ENCODE measurements around the gene MPP4.

Gene MPP4

DNA sequence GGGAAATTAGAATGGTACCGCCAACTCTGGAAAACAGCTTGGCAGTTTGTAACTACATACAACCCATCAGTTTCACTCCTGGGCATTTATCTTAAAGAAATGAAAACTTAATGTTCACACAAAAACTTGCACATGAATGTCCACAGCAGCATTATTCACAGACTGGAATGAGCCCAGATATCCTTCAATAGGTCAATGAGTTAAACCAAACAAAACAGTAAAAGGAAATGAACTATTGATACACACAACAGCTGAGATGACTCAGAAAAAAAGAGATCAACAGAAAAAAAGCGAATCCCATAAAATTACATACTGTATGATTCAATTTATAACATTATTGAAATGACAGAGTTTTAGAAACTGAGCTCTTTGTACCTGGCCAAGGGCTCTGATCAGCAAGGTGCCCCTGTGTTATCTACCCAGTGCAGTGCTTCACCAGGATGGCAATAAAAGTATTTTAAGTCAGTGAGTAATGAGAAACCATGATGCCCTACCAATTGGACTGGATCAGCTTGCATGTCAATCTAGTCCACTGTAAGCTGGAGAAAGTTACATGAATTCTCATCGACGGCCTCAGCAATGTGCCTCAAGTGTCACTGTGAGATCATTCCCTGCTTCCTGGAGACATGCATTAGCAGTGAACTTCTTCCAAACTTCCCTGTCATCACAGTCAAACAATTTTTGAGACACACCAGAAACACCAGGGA, 77.0 kb downstream of the MPP4 start:
- DNase-seq = no peak

DNA sequence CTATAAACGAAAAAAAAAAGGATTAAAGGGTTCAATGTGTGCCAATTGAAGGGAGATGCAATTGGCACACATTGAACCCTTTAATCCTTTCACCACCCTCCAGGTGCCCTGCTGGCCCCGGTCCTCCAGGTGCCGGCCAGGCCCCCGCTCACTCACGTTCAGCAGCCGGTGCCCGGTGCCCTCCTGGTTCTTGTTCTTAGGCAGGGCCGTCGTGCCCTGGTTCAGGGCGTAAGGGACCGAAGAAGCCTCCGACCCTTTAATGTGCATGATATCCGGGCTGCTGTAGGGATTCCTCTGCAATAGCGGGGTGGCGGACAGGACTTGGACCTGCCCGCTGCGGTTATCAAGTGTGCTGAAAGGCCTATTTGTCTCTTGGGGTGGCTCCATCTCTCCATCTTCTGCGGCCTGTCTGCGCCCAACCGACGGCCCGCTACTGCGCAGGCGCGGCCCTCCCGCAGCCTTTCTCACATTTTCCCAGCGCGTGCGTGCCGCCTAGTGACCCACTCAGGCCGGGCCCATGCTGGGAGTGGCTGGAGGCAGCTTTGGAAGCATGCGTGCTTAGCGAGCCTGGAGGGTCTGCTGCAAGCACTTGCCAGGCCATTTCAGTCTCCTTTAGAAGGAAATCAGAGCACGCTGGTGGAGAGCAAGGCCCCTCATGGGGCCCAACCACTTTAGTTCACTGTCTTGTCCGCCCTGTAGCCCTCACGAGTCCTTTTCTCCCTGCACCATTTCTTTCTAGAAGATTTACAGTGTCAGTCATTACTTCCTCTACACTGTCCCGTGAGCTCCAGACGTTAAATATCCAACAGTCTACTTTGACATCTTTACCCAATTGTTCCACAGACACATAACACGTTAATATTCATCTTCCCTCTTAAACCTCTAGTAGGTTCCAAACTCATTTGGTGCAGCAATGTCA, 79.4 kb downstream of the MPP4 start:
- DNase-seq = no peak

DNA sequence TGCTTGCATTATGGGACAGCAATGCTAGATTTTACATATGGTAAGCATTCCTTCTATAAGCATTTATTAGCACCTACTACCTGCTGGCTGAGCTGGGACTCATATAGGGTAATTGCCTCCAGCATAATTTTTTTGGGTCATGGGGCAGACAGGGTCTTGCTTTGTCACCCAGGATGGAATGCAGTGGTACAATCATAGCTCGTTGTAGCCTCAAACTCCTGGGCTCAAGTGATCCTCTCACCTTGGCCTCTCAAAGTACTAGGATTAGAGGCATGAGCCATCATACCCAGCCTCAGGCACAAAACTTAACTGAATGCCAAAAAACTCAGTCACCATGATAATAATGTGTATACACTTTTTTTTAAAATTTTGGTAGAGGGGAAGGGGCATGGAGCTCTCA, 90.4 kb downstream of the MPP4 start:
- DNase-seq = no peak

DNA sequence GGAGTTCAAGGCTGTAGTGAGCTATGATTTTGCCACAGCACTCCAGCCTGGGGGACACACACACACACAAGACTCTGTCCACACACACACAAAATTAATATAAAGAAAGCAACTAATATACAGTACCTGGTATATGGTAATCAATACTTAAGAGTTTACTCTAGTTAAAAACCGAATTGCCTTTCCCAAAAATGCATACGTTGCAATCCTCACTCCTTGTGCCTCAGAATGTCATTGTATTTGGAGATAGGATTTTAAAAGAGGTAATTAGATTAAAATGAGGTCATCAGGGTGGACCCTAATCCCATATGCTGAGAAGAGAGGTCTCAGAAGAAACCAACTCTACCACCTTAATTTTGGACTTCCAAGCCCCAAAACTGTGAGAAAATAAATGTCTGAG, 90.9 kb downstream of the MPP4 start:
- DNase-seq = no peak

DNA sequence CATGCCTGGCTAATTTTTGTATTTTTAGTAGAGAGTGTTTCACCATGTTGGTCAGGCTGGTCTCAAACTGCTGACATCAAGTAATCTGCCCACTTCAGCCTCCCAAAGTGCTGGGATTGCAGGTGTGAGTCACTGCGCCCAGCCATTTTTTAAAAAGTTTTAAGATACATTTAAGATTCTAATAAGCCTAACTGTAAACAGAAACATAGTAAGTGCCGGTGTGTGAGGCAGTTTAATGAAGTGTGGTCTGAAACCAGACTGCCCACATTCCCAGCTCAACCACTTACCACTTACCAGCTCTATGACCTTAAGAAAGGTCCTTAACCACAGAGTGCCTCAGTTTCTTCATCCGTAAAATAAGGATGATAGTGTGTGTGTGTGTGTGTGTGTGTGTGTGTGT, 97.5 kb downstream of the MPP4 start:
- no peak for DNase-seq

DNA sequence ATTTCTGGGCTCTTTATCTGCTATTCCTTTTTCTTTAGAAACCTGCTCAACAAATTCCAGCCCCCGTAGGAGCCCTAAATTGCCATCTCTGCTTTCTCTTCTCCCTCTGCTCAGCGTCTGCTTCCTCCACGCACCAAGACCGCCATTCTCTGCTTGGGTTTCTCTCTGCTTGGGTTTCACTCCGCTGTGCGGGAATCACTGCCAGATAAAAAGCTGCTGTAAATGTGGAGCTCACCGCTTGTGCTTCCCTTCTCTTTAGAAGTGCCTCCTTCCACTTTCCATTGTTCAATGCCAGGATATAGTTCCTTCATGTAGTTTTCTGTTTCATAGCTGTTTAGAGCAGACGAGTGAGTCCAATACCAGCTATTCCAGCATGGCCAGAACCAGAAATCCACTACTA, 101.0 kb downstream of the MPP4 start:
- DNase-seq = no peak
